Heart right ventricle (tissue), 16 donors: ENCODE results near the gene GRIN3B. TPM values are rescaled to one million over a fixed set of nuclear protein-coding genes. Genes with fewer than 3 reads are reported as not detected.
A peak's percentile ranks its signal among the peaks of the same experiment; 100 is the strongest.

ENCODE experiments used
- ATAC-seq, 8 donors: fragments of 200-7000 bp; cut with Tn5 transposase; one replicate each; pipeline ENCODE4 v1.9.1; 2020; ENCODE audit warnings: mild to moderate bottlenecking in 8 of 8, moderate library complexity in 8 of 8, moderate number of reproducible peaks in 1 of 8
- DNase-seq, 2 donors: peaks; one replicate each; pipeline ENCODE4 v3.0.0-alpha.2; 2020
- H3K27ac ChIP-seq, 10 donors: fragments of 200-600 bp; sonication (generic) in 2 of 10; one replicate each; pipeline versions ENCODE4 v1.5.0 to v1.8.0; 2020 to 2022; ENCODE audit warnings: mild to moderate bottlenecking in 3 of 10
- H3K27me3 ChIP-seq, 7 donors: fragments of 200-600 bp; one replicate each; pipeline ENCODE4 v1.8.0; 2021 to 2022; ENCODE audit warnings: mild to moderate bottlenecking in 2 of 7
- H3K36me3 ChIP-seq, 9 donors: fragments of 200-600 bp; sonication (generic) in 1 of 9; one replicate each; pipeline versions ENCODE4 v1.5.0 to v1.8.0; 2020 to 2022; ENCODE audit warnings: mild to moderate bottlenecking in 2 of 9
- H3K4me1 ChIP-seq, 9 donors: fragments of 200-600 bp; sonication (generic) in 1 of 9; one replicate each; pipeline versions ENCODE4 v1.5.0 to v1.8.0; 2020 to 2022; ENCODE audit warnings: mild to moderate bottlenecking in 4 of 9
- H3K4me3 ChIP-seq, 10 donors: fragments of 200-600 bp; sonication (generic) in 2 of 10; one replicate each; pipeline versions ENCODE4 v1.5.0 to v1.8.0; 2020 to 2022; ENCODE audit warnings: mild to moderate bottlenecking in 7 of 10, moderate library complexity in 2 of 10
- H3K9me3 ChIP-seq, 11 donors: fragments of 200-600 bp in 10 of 11; sonication (generic) in 2 of 11; one replicate each; pipeline versions ENCODE4 v1.5.0 to v1.8.0; 2013 to 2022; ENCODE audit warnings: mild to moderate bottlenecking in 2 of 11, control low read depth in 1 of 11, moderate library complexity in 1 of 11
- CTCF ChIP-seq, 9 donors: fragments of 200-600 bp; sonication (generic) in 2 of 9; IDR thresholded peaks; one replicate each; pipeline versions ENCODE4 v1.5.0 to v1.8.0; 2021 to 2022; ENCODE audit warnings: antibody characterized with exemption in 9 of 9, mild to moderate bottlenecking in 5 of 9, moderate library complexity in 1 of 9
- WGBS, 2 donors: extraction: QIAGEN DNeasy Blood & Tissue Kit; methylation state at CpG; one replicate each; pipeline ENCODE4 v1.1.7; 2013; ENCODE audit warnings: inconsistent platforms in 1 of 2; 5-methylcytosine and 5-hydroxymethylcytosine counted together
- intact Hi-C, 10 donors: fragments of 100-400 bp; cut with DNase I; formaldehyde crosslinking; loops; one replicate each; pipeline versions ENCODE4 v1.11.1 to v1.14.2; 2022
- polyA plus RNA-seq, 2 donors: library from polyadenylated mRNA; stranded (reverse); fragments of 200-250 nt; gene quantifications; one replicate each; pipeline ENCODE4 v1.2.3, GENCODE V29; 2013
- total RNA-seq, 10 donors: library from RNA; stranded (reverse); fragmentation: NEBNext Ultra II Directional in 3 of 10; extraction: Animal tissue kit (Norgen Biotek cat#: 25700) in 3 of 10; gene quantifications; one replicate each; pipeline versions ENCODE4 v1.2.1 to v1.2.4, GENCODE V29; 2021 to 2023
- donor health status: Arrhythmogenic right ventricular cardiomyopathy.
- donor health status: ischemic (EF 13 %, LVEDD 7.1; RV severe dilation, severe dysfunction).
- donor health status: healthy with polysubstance abuse.
- donor health status: DM: no; HTN: yes; CAD: no.
- donor health status: DM: no; HTN: no; CAD: no.
- donor health status: ischemic (EF 25% LVEDD 6.9; RV normal size, moderate dysfunction).
- donor health status: ischemic (EF 25% LVEDD 5.7; RV mildly dilated, moderate dysfunction).
- donor health status: healthy.
- donor health status: DM: yes; HTN: yes; CAD: no.
- donor health status: Ischemic cardiomyopathy.
- donor health status: ischemic (EF 35%, LVEDD 5.7; RV mildly dilated, moderate dysfunction).
- donor health status: nonischemic (EF 11% LVEDD 7.7; RV severe dilation, severe dysfunction).
- donor health status: DM: yes; HTN: yes; CAD: no.
- donor health status: PGD.
- donor health status: ischemic (EF 29% LVEDD 5.4; RV normal size, mild dysfunction).
- donor health status: nonischemic (EF 23%, LVEDD 6.1; RV moderate dilation, normal function).

The GRIN3B gene
- total and polyA plus RNA-seq, 12 donors: 0.01 to 0.10 (median 0.08) TPM; not detected in 8

GRCh38 chr19:1026783-1027649 is 26.8 kb downstream of the GRIN3B start:
- intact Hi-C loops: loop anchor here in 1 of 10 donors (5.0 kb wide), 1 partner anchor 75 kb away; the partner anchor contains the start of gene GPX4
- DNase-seq (no peak), ATAC-seq (peak in 7 of 8 donors; percentile 0 to 15 (median 9))
- Histone ChIP-seq H3K4me1 (peaks cover 12 to 53% (median 41%) of the 10 kb centered on the region in 9 donors), H3K4me3 (peak overlapping the region; percentile 63 to 97 (median 90)), H3K27ac (peak overlapping the region; percentile 86 to 99 (median 97)), H3K9me3 (no peaks in the 10 kb centered on the region), H3K36me3 (peaks cover 0 to 27% (median 2%) of the 10 kb centered on the region in 9 donors), H3K27me3 (no peaks in the 10 kb centered on the region)
- WGBS, 2 donors: 1 to 3% methylated on average over 35 to 36 of the region's 36 CpGs
- TF ChIP-seq CTCF (IDR thresholded peaks at IDR 0.05): no peak

- intact Hi-C loops: loop anchor here in 1 of 10 donors (5.0 kb wide), 1 partner anchor 75 kb away; the partner anchor contains the start of gene GPX4
Measured at GRCh38 chr19:1027650-1028061, 27.4 kb downstream of the GRIN3B start.

GRCh38 chr19:1028062-1028926 is 28.1 kb downstream of the GRIN3B start:
- ATAC-seq (peak; percentile 27 to 73 (median 63)), DNase-seq (peak; percentile 62 to 64)
- H3K36me3 ChIP-seq: peaks cover 0 to 40% (median 9%) of the 10 kb centered on the region in 9 donors
- no peak for TF ChIP-seq CTCF (IDR thresholded peaks at IDR 0.05)
- H3K9me3 ChIP-seq: no peaks in the 10 kb centered on the region
- intact Hi-C loops: loop anchor here in 1 of 10 donors (5.0 kb wide), 1 partner anchor 74 kb away; the partner anchor contains the start of gene GPX4
- no peaks in the 10 kb centered on the region for H3K27me3 ChIP-seq
- H3K27ac ChIP-seq: peak overlapping the region; percentile 50 to 99 (median 97)
- H3K4me1 ChIP-seq: peaks cover 10 to 40% (median 30%) of the 10 kb centered on the region in 9 donors
- 3 to 5% methylated on average over 50 to 58 of the region's 58 CpGs for WGBS, 2 donors
- peak overlapping the region; percentile 63 to 97 (median 90) for H3K4me3 ChIP-seq

More at GRCh38 chr19:1027650-1028061, 27.4 kb downstream of the GRIN3B start:
- TF ChIP-seq CTCF (IDR thresholded peaks at IDR 0.05): no peak
- Histone ChIP-seq H3K4me3 (peak overlapping the region; percentile 63 to 97 (median 90)), H3K36me3 (peaks cover 0 to 33% (median 7%) of the 10 kb centered on the region in 9 donors), H3K27ac (peak overlapping the region; percentile 50 to 99 (median 97)), H3K9me3 (no peaks in the 10 kb centered on the region), H3K4me1 (peaks cover 12 to 46% (median 34%) of the 10 kb centered on the region in 9 donors), H3K27me3 (no peaks in the 10 kb centered on the region)
- ATAC-seq (peak in 5 of 8 donors; percentile 4 to 13 (median 5)), DNase-seq (peak in 1 of 2 donors; percentile 22)
- 4 to 7% methylated on average over 15 to 16 of the region's 16 CpGs for WGBS, 2 donors
